ENCODE results near the gene TMTC1.

GRCh38 chr12:29698756-29699155, 85.0 kb downstream of the TMTC1 start:
- TF ChIP-seq CTCF (conservative IDR thresholded peaks at IDR 0.05): no peak
- TF ChIP-seq EZH2 (IDR thresholded peaks at IDR 0.05; ENCODE audit: low read depth): no peak
